ENCODE results near the gene KCNS3.
"Not testable (repeated sequence)": the region's sequence is repeated elsewhere in the genome, so short reads cannot be mapped to it uniquely, and the experiment has no call there.

Gene KCNS3

GRCh38 chr2:17950006-17950405 is 71.5 kb downstream of the KCNS3 start:
- no peak for FAIRE-seq

DNA sequence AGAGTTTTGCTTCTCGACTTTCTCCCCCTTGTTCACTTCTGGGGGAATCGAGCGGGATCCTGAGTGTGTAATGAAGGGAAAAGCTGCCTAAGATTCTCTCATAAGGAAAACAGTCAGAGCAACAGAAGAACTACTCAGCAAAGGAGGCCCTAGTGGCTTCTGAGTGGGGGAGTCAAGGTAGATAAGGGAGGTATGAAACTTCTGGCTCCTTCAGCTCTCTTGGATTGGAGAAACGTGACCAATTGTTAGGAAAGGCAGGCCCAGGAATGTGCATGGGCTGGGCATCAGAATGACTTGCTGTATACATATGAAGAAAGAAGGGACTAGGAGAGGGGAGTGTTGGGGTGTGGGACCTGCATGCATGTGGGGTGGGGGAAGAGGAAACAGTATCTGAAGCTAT is 73.1 kb downstream of the KCNS3 start:
- no peak for FAIRE-seq

DNA sequence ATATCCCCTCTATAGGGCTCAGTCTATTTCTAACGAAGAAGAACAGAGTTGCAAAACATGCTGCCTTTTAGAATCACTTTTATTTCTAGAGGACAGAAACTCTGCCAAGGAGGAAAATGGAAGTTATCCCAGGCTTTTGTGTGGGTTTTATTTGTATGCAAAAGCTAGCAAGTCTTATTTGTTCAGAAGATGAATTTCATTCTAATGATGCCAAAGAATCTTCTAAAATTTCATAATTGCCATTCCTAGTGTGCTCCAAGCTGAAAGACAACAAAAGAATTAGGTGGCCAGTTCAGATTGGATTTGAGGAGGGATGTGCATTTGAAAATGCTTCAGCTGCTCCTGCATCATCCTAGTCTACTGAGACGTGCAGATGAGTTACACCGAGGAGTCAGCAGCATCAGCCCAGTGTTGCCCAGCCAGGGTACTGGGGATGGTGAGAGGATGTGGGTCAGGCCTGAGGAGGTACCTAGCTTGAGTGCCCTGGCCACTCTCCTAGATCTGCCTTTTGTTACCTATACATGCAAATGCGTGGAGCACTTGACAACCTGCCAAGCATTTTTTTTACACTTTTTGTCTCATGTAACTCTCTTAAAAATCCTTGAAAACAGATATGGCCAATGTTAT is 80.1 kb downstream of the KCNS3 start:
- no peak for FAIRE-seq

- FAIRE-seq, result no peak
These were observed 80.9 kb downstream of the KCNS3 start for GRCh38 chr2:17959356-17959755.

DNA sequence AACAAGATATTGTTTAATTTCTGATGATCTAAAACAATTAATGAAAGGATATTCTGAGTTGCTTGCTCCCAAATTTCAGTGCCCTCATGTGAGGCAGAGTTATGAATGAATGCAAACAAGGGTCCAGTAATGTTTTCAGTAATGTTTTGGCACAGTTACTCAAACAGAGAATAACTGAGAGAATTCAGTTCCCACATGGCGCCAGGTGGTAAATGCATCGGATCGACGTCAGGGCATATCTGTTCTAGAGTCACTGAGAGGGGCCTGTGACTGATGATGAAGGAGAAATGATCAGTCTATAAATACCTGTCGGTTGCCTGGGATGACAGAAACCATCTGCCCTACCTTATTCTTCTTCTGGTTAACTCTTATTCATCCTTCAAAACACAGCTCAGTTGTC is 81.4 kb downstream of the KCNS3 start:
- FAIRE-seq, result no peak

DNA sequence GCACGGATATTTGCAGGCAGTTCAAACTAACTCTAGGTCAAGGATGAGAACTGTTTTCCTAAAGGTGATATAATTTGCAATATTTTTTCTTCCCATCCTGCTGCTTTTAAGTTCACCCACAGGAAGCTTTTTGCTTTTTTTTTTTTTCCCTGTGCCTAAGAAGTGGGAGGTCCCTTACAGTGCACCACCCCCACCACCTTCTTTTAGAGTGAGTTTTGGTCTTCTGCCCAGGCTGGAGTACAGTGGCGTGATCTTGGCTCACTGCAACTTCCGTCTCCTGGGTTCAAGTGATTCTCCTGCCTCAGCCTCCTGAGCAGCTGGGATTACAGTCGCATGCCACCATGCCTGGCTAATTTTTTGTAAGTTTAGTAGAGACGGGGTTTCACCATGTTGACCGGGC is 82.5 kb downstream of the KCNS3 start:
- FAIRE-seq, result no peak

- FAIRE-seq, result no peak
These were observed 83.3 kb downstream of the KCNS3 start for GRCh38 chr2:17961789-17962188.

GRCh38 chr2:17962876-17963275 is 84.4 kb downstream of the KCNS3 start:
- FAIRE-seq, result no peak

- not testable (repeated sequence) for FAIRE-seq
These were observed 85.1 kb downstream of the KCNS3 start for GRCh38 chr2:17963571-17963970.

GRCh38 chr2:17965196-17965595 is 86.7 kb downstream of the KCNS3 start:
- no peak for FAIRE-seq

- FAIRE-seq, result no peak
These were observed 88.3 kb downstream of the KCNS3 start for GRCh38 chr2:17966798-17967197.

- FAIRE-seq, result no peak
These were observed 91.2 kb downstream of the KCNS3 start for GRCh38 chr2:17969661-17970060.

- FAIRE-seq, result no peak
These were observed 93.2 kb downstream of the KCNS3 start for GRCh38 chr2:17971531-17972125.

DNA sequence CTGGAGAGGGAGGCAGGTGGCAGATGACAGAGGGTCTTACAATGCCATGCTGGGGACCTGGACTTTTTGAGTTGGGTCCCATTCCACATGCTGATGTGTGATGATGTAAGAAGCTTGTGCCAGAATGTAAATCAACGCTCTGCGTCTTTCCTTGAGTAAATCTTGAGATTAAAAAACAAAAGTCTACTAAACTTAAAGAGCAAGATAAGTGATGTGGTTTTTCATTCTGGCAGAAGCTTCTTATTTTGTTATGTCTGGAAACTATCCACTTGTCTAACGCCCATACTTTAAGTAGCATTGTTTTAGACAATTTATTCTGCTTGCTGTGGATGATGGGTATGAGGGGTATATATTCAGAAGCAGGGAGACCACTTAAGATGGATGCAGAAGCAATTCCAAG is 94.5 kb downstream of the KCNS3 start:
- FAIRE-seq, result no peak

DNA sequence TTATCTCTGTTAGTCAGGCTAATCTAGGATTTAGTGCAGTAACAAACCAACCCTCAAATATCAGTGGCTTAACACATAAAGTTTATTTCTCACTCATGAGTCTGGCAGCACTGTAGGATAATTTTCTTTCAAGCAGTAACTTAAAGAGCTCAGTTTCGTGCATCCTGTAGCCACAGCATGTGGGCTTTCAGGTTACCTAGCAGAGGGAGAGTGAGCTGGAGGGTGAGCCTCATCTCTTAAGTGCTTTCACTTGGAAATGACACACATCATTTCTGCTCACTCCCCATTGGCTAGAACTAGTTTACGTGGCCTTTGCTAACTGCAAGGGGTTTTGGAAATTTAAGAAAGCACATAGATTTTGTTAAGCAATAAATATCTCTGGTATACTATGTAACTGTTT is 96.9 kb downstream of the KCNS3 start:
- FAIRE-seq, result no peak

- FAIRE-seq, result no peak
These were observed 98.6 kb downstream of the KCNS3 start for GRCh38 chr2:17976871-17977746.

DNA sequence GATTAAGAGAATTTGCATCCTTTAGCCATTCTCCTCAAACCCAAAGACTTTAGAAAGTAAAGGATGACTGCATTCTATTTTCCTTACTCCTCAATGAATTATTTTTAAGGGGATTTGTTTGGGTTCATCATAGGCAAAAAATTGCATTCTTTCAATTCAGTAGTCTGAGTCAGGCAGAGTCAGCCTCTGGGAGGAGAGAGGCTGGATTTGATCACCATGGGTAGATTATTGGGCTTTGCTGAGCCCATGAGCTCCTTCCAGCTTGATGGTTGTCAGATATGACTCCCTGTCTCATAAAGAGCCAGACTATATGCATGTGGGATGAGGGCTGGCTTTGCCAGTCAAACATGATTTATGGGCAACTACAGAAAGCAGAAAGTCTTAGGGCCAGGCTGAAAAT is 101.2 kb downstream of the KCNS3 start:
- no peak for FAIRE-seq

DNA sequence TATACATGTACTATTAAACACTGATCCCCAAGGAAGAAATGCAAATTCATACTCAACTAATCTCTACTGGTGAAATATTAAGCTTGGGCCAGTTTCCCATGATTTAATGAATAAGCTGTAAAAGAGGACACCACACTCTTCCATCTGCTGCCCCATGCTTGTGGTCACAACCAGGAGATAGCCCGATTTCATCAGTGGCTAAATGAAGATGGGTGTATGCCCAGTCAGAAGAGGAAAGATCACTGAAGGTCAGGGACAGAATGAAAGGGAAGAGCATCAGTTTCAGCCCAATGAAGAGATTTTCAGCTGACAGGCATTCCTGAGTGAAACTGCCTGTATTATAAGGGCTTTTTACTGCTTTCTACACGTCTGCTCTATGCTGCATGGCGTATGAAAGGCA is 103.5 kb downstream of the KCNS3 start:
- no peak for FAIRE-seq
